Bone marrow (tissue), 2 donors: ENCODE data around the gene ASAP3.

Source experiments
- DNase-seq, 2 donors: peaks; one replicate each; lab custom pipeline; 2025; lab: John Stamatoyannopoulos, UW

Gene ASAP3

DNA sequence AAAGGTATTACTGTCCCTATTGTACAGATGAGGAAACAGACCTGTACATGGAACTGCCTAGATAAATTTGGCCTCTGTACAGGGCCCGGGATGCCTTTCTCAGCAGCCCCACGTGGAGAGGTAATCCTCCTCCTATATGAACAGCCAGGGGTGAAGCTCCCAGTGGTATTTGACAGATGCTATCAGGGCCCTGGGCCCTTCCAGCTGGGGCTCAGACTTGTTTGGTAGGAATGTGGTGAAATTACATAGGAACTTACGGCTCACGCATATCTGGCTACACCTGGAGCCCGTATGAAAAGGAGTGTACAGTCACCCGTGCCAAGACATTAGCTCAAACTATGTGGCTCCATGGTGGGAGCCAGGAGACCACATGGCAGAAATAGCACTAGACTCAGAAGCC lies 34.7 kb downstream of the ASAP3 start:
- DNase-seq: no peak

DNA sequence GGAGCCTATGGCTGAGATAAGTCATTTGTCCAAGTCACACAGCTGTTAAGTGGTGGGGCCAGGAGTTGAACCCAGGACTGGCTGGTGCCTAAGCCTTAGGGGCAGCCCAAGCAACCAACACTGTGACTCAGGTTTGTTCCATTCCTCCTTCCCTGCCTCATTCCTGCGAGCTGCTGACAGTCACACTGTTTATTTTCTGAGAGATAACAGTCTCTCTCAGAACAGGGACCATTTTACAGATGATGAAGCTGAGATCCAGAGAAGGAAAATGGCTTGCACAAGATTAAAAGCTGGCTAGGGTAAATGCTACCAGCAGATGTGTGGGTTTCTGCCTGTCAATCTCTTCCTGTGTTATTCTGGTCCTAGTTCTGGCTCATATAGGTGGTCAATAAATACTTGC lies 35.1 kb downstream of the ASAP3 start:
- DNase-seq: no peak

DNA sequence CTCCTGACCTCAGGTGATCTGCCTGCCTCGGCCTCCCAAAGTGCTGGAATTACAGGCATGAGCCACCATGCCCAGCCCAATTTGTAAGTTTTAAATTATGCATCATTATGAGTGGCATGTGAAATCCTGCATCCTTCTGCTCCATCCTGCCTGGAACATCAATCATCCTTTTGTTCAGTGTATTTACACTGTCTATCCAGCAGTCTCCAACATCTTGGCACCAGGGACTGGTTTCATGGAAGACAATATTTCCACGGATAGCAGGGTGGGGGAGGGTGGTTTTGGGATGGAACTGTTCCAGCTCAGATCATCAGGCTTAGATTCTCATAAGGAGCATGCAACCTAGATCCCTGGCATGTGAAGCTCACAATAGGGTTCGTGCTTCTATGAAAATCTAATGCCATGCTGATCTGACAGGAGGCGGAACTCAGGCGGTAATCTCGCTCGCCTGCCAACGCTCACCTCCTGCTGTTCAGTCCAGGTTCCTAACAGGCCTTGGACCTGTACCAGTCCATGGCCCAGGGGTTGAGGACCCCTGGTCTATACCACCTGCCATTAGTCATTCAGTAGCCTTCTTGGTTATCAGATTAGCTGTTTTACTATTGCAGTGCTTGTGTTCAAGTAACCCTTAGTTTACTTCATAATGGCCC lies 37.2 kb downstream of the ASAP3 start:
- DNase-seq: no peak

DNA sequence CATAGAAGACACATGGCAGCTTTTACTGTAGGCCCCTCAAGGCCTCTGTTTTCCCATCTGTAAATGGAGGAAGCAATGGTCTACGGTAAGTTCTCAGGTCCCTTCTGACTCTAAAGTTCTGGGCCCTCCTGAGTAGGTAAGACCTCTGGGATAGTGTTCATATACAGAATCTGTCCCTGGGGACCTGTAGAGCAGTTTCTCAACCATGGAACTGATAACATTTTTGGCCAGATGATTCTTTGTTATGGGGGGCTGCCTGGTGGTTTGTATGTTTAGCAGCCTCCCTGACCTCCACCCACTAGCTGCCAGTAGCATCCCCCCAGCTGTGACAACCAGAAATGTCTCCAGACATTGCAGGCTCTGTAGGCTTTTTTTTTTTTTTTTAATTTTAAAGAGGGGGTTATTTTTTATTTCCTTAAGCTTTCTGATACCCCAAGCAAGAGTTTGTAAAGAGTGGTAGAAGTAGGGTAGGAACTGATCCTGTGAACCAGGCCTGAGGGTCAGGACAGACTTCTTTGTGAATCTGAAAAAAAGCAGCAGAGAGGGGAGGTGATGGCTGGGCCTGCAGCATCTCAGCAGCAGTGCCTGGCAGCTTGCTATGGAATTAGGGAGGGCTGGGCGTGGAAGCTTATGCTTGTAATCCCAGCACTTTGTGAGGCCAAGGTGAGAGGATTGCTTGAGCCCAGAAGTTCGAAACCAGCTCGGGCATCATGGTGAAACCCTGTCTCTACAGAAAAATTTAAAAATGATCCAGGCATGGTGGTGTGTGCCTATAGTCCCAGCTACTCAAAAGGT lies 39.2 kb downstream of the ASAP3 start:
- no peak for DNase-seq

DNA sequence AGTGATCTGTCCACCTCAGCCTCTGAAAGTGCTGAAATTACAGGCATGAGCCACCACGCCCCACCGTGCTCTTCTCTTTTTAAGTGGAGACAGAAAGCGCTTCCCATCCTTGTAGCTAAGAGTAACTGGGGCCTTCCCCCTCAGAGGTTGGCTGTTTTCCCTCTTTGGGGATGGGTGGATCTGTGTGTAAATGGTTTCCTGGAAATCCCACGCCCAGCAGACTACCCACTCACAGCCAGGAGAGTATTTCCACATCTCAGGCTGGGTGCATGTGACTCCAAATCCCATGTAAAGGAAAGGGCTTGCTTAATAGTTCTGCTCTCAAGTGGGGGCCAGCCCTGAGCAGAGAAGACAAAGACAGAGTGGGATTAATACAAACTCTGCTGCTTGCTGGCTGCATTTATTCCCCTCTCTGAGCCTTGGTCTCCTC lies 39.9 kb downstream of the ASAP3 start:
- no peak for DNase-seq

DNA sequence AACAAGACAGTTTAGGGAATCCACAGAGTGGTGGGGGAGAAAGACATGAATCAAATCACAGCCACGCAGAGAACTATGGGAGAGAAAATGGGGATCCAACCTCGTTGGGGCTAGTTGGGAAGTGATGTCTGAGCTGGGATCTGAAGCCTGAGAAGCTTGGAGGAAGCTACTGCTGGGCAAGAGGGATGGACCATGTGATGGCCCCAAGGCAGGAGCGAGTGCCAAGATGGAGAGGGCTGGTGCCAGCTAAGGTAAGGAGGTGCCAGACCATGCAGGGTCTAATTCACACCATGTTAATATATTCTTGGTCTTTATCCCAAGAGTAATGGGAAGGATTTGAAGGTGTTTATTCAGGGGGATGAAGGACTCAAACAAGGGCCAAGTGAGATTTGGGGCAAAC lies 41.2 kb downstream of the ASAP3 start:
- DNase-seq: no peak

DNA sequence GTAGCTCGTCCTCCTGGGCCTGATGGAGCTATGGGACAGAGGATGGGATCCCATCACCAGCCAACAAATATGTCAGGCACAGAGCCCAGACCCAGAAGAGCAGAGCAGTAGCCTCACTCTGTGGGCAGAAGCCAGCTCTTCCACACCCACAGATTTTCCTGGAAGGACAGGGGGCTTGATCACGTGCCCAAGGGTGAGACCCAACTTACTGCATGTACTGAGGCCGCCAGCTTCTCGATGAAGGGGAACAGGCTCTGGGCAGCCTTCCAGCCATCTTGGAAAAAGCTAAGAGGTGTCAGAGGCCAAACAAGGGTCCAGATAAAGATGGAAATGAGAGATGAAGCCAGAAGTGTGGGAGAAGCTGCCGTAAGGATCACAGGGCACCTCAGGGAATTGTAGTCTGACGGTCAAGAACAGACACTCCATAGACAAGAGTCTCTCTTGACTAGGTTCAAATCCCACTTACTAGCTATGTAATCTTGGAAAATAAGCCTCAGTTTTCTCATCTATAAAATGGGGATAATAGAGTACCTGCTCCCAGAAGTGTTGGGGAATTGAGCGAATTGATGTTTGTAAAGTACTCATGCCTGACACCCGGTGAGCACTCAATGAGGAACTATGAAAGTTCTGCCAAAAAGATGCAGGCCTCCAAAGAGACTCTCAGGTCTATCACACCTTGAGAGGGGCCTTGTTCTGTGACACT lies 42.4 kb downstream of the ASAP3 start:
- DNase-seq: no peak

DNA sequence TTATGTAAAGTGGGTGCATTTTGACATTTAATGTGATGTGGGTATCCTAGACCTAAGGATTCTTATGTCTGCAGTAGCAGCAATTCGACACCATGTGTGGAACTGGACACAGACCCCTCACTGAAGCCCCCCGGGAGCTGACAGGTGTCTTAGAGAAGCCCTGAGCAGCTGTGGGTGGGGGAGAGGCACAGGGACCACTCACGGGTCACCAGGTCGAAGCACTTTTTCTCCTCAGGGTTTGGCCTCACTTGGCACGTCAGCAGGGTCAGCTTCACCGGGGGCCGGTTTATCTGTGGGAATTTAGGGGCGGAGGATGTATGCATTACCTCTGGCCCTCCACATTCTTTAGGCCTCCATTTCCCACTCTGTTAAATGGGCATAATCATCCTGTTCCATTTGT lies 45.4 kb downstream of the ASAP3 start:
- no peak for DNase-seq

DNA sequence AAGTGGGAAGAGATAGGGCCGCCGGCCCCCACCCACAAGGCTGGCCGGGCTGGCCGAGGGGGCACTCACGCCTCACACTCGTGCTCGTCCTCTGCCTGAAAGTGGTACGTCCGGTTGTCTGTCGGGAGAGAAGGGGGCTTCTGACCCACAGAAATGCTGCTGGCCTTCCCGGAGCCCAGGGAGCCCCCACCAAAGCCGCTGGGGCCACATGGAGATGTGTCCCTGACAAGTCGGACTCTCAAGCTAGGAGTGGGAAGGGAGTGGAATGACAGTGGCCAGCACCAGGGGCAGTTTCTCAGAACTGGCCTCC lies 46.7 kb downstream of the ASAP3 start:
- no peak for DNase-seq

DNA sequence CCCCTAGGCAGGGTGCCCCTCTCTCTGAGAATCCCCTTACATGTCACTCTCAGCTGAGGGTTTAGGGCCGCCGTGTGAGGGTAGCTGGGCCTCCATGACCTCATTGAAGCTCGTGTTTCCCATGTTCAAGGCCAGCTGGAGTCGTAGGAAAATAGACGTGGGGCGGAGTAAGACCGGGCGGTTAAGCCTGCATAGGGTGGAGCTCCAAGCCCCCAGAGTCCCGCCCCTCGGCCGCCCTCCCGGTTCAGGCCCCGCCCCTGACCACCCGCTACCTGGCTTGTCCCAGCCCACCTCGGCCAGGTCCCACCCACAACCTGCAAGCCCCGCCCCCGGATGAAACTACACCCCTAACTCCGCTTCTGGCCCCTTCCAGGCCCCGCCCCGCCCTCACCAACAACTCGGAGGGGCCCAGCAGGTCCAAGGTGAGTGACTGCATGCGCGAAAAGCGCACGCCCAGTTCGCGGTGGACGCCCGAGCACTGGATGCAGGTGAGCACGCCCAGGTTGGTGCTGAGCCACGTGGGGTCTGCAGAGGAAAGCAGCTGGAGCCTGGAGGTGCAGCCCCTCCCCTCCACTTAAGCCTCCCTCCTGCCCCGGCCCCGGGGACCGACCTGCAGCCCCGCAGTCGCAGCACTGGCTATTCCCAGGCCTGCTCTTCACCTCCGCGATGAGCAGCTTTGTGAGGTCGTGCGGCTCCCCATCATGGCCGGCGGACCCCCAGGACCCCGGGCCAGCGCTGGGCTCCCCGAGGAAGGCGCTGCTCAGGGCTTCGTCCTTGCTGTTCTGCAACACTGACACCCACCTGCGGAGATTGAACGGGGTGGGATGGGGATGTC lies 47.2 kb downstream of the ASAP3 start:
- no peak for DNase-seq

DNA sequence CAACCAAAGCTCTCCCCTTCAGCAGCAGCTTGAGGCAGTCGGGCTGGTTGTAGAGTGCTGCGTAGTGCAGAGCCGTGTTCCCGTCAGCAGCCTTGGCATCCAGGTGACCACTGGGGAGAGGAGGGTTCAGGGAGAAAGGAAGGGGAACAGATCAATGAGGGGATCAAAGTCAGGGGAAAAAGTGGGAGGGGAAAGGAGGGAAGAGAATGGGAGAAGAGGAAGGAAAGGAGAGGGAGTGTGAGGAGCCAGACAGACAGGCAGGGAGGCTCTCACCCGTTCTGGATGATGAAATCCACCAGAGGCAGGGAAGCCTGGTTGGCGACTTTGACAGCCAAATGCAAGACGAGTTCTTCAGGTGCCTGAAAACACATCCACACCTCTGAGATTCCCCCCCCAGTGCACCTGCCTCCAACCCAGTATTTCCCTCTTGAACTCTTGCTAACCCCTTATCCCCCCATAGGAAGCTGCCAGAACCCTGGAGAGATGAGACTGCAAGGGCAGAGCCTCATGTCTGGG lies 49.7 kb downstream of the ASAP3 start:
- no peak for DNase-seq

DNA sequence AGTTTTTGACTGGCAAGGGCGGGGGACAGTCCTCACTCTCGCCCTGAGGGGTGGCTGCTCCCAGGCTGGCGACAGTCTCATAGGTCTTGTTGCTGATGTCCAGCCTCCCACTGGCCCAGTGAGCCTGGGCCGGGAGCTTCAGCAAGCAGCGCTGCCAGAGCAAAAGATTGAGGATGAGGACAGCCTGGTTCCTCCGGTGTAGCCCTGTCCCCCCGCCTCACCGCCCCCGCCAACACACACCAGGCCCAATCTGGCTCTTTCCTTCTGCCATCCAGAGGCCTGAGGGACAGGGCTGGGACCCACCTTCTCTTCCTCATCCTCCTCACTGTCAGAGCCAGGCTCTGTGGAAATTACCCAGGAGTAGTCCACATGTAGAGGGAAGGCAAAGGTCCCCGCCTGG lies 50.9 kb downstream of the ASAP3 start:
- no peak for DNase-seq

DNA sequence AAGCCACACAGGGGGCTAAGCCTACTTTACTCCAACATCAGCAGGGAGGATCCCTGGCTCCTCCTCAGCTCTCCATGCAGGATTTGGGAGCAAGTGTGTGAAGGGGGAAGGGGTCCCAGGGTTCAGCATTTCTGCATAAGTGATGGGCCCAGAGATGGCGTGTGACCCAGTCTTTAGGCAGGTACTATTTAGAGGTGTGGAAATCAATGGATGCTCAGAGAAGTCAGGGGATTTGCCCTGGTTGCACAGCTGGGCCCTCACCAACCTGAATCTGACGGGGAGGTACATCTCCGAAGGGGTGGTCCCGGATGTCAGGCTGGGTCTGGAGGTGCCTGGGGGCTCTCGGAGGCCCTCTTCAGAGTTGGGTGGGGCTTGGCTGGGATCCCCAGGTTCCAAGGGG lies 52.5 kb downstream of the ASAP3 start:
- DNase-seq: no peak

DNA sequence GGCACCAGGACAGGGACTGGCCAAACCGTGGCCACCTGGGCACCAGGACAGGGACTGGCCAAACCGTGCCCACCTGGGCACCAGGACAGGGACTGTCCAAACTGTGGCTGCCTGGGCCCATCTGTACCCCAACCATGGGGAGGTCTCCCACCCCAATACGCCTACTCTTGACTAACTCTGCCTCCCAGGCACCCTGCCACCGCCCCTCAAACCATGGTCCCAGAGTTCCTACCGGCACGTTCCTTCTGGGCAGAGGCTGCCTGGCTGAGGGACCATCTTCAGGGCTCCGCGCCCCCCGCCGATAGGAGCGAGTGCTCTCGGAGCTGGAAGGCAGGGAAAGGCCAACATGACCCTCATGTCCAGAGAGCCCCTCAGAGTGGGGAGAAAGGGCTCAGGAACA lies 53.2 kb downstream of the ASAP3 start:
- DNase-seq: no peak

DNA sequence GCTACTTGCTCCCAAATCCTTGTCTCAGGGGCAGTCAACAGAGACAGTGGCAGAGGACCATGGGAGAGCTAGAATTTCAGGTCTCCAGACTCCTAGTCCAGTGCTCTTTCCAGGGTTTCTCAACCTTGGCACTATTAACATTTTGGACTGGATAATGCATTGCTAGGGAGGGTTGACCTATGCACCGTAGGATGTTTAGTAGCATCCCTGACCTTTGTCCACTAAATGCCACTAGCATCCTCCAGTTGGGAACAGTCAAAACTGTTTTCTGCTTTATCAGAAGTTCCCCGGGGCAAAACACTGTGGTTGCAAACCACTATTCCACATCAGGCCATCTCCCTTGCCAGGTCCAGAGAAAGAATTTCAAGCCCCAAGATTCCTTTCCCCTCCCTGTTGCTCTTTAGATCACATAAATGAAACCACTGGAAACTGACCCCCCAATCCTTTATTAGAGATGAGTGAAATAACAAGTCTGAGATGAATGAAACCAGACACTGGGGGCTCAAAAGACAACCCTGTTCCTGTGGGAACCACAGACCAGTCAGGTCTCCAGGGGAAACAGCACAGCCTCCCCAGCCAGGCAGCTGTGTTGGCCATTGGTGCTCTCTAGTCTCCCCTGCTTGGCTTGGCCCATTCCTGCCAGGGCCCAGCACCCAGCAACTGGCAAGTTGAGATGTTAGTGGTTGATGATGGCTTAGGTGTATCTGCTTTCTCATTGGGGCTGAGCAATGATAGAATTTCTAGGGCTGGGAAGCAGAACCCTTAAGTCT lies 55.7 kb downstream of the ASAP3 start:
- no peak for DNase-seq

DNA sequence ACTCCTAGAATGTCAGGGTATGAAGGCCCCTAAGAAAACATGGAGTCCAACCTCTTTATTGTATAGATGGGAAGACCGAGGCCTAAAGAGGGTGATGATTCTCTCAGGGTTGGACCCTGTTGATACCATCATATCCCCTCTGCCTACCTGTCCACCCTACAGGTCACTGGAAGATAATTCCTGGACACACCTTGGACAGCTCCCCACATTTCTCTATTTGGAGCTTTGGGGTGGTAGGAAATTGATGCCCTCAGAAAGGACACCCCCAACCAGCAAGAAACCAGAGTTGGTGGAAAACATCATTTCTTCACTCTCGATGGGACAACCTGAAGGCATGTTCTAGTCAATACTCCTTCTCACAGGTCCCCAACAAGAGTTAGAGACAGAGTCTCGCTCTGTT lies 56.4 kb downstream of the ASAP3 start:
- no peak for DNase-seq

DNA sequence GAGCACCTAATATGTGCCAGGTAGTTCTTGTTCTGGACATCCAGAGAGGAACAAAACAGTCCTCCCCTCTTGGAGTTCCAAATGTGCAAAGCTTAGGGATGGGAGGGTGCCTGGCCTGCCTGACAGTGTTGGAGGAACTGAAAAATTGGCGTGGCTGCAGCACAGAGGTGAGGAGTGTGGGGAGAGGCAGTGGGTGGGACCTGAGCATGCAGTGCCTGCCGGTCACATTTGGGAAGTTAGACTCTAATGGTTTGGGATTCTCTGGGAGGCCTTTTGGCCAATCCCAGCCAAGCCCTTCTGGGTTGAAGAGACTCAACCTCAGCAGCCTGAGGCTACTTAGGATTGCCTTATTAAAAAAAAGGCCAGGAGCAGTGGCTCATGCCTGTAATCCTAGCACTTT lies 57.2 kb downstream of the ASAP3 start:
- no peak for DNase-seq

DNA sequence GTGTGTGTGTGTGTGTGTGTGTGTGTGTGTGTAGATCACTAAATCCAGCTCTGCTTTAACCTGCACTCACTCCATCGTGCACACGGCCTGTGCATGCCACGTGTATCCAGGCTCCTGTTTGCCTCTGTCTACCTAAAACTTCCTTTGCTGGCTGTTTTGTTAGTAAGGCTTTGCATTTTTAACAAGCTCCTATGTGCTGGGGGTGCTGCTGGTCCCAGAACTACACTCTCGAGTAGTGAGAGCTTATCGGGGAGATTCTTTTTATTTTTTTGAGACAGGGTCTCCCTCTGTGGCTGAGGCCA lies 58.8 kb downstream of the ASAP3 start:
- no peak for DNase-seq

DNA sequence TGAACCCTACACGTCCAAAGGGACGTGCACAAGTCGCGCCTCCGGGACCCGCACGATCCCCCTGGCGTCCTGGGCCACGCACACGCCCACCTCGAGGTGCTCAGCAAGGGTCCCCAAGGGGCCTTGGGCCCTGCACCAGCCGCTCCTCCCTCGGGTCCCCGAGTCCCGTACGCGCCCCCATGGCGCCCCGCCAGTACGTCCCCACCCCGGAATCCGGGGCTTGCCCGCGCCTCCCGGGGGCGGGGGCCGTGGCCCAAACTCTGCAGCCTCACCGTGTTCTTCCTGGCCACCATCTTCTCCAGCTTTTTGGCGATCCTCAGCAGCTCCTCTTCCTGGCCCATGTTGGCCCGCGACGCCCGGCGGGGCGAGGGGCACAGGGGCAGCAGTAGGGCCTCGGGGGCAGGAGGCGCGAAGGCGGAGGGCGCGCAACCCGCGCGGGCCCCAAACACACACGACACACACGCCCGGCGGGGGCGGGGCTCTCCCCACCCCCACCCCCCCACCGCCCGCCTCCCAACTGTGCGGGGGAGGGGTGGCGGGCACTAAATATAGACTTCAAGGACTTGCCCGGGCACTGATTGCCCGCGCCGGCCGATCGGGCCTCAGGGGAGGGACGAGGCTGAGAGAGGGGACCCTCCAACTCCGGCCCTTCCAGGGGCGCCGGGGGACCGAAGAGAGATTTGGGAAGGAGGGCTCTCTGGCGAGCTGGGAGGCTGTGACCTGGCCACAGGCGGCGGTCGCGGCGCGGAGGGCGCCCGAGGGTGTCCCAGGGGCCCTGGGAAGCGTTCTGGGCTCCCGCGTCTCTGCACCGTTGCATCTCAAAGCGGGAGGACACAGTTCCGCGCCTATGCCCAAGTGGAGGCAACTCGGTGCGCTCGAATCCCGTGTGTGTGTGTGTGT lies 59.4 kb downstream of the ASAP3 start, which contains the start of gene TCEA3:
Gene TCEA3 (minus strand): TSS at position 456 of the 900 bp plus-strand sequence. CDS start 115 bp downstream, at position 341.
- DNase-seq: no peak
